Esophagus squamous epithelium (tissue), 5 donors: Measurements from ENCODE around the gene MACIR. TPM values are rescaled to one million over a fixed set of nuclear protein-coding genes. Genes with fewer than 3 reads are reported as not detected.

ENCODE experiments used
- DNase-seq: peaks from one replicate; lab custom pipeline; 2025; lab: John Stamatoyannopoulos, UW
- H3K27ac ChIP-seq, 4 donors: fragments of 200-600 bp; sonication (generic); one replicate each; pipeline ENCODE4 v1.5.1; 2016 to 2019; ENCODE audit warnings: mild to moderate bottlenecking in 1 of 4
- H3K27me3 ChIP-seq, 4 donors: fragments of 200-600 bp; sonication (generic); 1 replicate in 3 of 4; 2 replicates in 1 of 4; pipeline versions ENCODE4 v1.5.1 to v1.6.0; 2017 to 2021; ENCODE audit warnings: antibody characterized with exemption in 1 of 4
- H3K36me3 ChIP-seq, 3 donors: fragments of 200-600 bp; sonication (generic); one replicate each; pipeline ENCODE4 v1.5.1; 2016 to 2019
- H3K4me1 ChIP-seq, 3 donors: fragments of 200-600 bp; sonication (generic); one replicate each; pipeline ENCODE4 v1.5.1; 2017 to 2019
- H3K4me3 ChIP-seq, 4 donors: fragments of 200-600 bp; sonication (generic); 1 replicate in 3 of 4; 2 replicates in 1 of 4; pipeline ENCODE4 v1.5.1; 2016 to 2019; ENCODE audit warnings: mild to moderate bottlenecking in 2 of 4, moderate library complexity in 1 of 4
- H3K9me3 ChIP-seq, 3 donors: fragments of 200-600 bp; sonication (generic); one replicate each; pipeline ENCODE4 v1.5.1; 2016 to 2019
- CTCF ChIP-seq, 6 experiments: fragments of 450-650 bp in 4 of 6; fragments of 200-600 bp in 2 of 6; sonication (generic) in 2 of 6; IDR thresholded peaks; one replicate each; pipeline ENCODE4 v1.5.1; 2016 to 2019; ENCODE audit warnings: antibody characterized with exemption in 6 of 6, mild to moderate bottlenecking in 4 of 6, moderate library complexity in 4 of 6
- POLR2A ChIP-seq, 4 donors: fragments of 450-650 bp; IDR thresholded peaks; one replicate each; pipeline ENCODE4 v1.6.1; 2017; ENCODE audit warnings: antibody characterized with exemption in 4 of 4, mild to moderate bottlenecking in 4 of 4, moderate library complexity in 3 of 4
- WGBS, 2 donors: methylation state at CpG; one replicate each; pipeline ENCODE4 v1.1.5; 2018; 5-methylcytosine and 5-hydroxymethylcytosine counted together
- intact Hi-C: fragments of 100-400 bp; cut with DNase I; formaldehyde crosslinking; loops from one replicate; pipeline ENCODE4 v1.15.0; 2022
- total RNA-seq, 4 donors: library from RNA; depleted of rRNA; stranded (reverse); fragments of >200 nt; gene quantifications; one replicate each; pipeline ENCODE4 v1.1.0, GENCODE V29; 2016
- donor health status: DM: yes; HTN: yes; CAD: no.

The MACIR gene
- total RNA-seq, 4 donors from 2014 or later, result 2.3 to 10.1 (median 6.2) TPM

- intact Hi-C loops, result no loop called here
- Histone ChIP-seq H3K36me3 (peaks cover 0 to 12% (median 0%) of the 10 kb centered on the region in 3 donors), H3K4me3 (no peak overlapping the region), H3K9me3 (no peaks in the 10 kb centered on the region), H3K27ac (no peak overlapping the region), H3K4me1 (peaks cover 0 to 10% (median 4%) of the 10 kb centered on the region in 3 donors), H3K27me3 (no peaks in the 10 kb centered on the region)
- DNase-seq, result no peak
- WGBS, 2 donors, result 85 to 93% methylated on average over 2 of the region's 2 CpGs
- TF ChIP-seq POLR2A (IDR thresholded peaks at IDR 0.05) (no peak), CTCF (IDR thresholded peaks at IDR 0.05) (no peak)
Observed at GRCh38 chr5:103272377-103272776, 13.8 kb downstream of the MACIR start.

- Histone ChIP-seq H3K4me1 (peaks cover 0 to 10% (median 4%) of the 10 kb centered on the region in 3 donors), H3K4me3 (no peak overlapping the region), H3K27me3 (no peaks in the 10 kb centered on the region), H3K27ac (no peak overlapping the region), H3K36me3 (peaks cover 0 to 12% (median 0%) of the 10 kb centered on the region in 3 donors), H3K9me3 (no peaks in the 10 kb centered on the region)
- WGBS, 2 donors, result 93 to 97% methylated on average over 3 of the region's 3 CpGs
- TF ChIP-seq POLR2A (IDR thresholded peaks at IDR 0.05), result no peak
- TF ChIP-seq CTCF (IDR thresholded peaks at IDR 0.05), result no peak
- intact Hi-C loops, result no loop called here
- no peak for DNase-seq
Observed at GRCh38 chr5:103273952-103274351, 15.4 kb downstream of the MACIR start.

GRCh38 chr5:103275851-103276250 lies 17.3 kb downstream of the MACIR start:
- Histone ChIP-seq H3K27me3 (no peaks in the 10 kb centered on the region), H3K36me3 (peaks cover 0 to 12% (median 0%) of the 10 kb centered on the region in 3 donors), H3K27ac (no peak overlapping the region), H3K4me3 (no peak overlapping the region), H3K4me1 (peaks cover 0 to 10% (median 4%) of the 10 kb centered on the region in 3 donors), H3K9me3 (no peaks in the 10 kb centered on the region)
- 95 to 97% methylated on average over 7 to 8 of the region's 12 CpGs for WGBS, 2 donors
- intact Hi-C loops, result no loop called here
- TF ChIP-seq POLR2A (IDR thresholded peaks at IDR 0.05) (no peak), CTCF (IDR thresholded peaks at IDR 0.05) (no peak)
- DNase-seq, result no peak

GRCh38 chr5:103280967-103281366 lies 22.4 kb downstream of the MACIR start:
- WGBS, 2 donors, result 94 to 97% methylated on average over 3 of the region's 3 CpGs
- no peak for TF ChIP-seq POLR2A (IDR thresholded peaks at IDR 0.05)
- TF ChIP-seq CTCF (IDR thresholded peaks at IDR 0.05), result no peak
- intact Hi-C loops, result no loop called here
- H3K27ac ChIP-seq, result no peak overlapping the region
- DNase-seq, result no peak
- H3K27me3 ChIP-seq, result no peaks in the 10 kb centered on the region
- no peak overlapping the region for H3K4me3 ChIP-seq
- peaks cover 0 to 8% (median 0%) of the 10 kb centered on the region in 3 donors for H3K36me3 ChIP-seq
- no peaks in the 10 kb centered on the region for H3K4me1 ChIP-seq
- H3K9me3 ChIP-seq, result no peaks in the 10 kb centered on the region

- Histone ChIP-seq H3K27me3 (no peaks in the 10 kb centered on the region), H3K27ac (no peak overlapping the region), H3K4me3 (no peak overlapping the region), H3K9me3 (no peaks in the 10 kb centered on the region), H3K4me1 (no peaks in the 10 kb centered on the region), H3K36me3 (no peaks in the 10 kb centered on the region)
- intact Hi-C loops, result no loop called here
- WGBS, 2 donors, result 88 to 92% methylated on average over 2 of the region's 2 CpGs
- TF ChIP-seq POLR2A (IDR thresholded peaks at IDR 0.05) (no peak), CTCF (IDR thresholded peaks at IDR 0.05) (no peak)
- no peak for DNase-seq
Observed at GRCh38 chr5:103283120-103283519, 24.6 kb downstream of the MACIR start.
